HepG2 (cell line): ENCODE results near the gene ATOSB. TPM values are rescaled to one million over a fixed set of nuclear protein-coding genes. Genes with fewer than 3 reads are reported as not detected.
A peak's percentile ranks its signal among the peaks of the same experiment; 100 is the strongest.

Source experiments
- ATAC-seq: fragments of 200-7000 bp; cut with Tn5 transposase; 3 replicates; pipeline ENCODE4 v1.9.1; 2020; ENCODE audit warnings: mild to moderate bottlenecking, moderate library complexity
- BruUV-seq: library from RNA; stranded (reverse); fragments of 400-500 nt; replicated peaks from 2 replicates; lab custom pipeline; 2021; lab: Mats Ljungman, UMichigan
- CTCF ChIA-PET: fragments of 300-600 bp; formaldehyde crosslinking; extraction: SDS; loops from one replicate; lab custom pipeline; 2021; ENCODE audit warnings: low total read pairs, inconsistent platforms, low intra/inter-chr PET ratio; lab: Yijun Ruan, JAX
- POLR2A ChIA-PET: fragments of 350-600 bp; sonication (Branson Sonifier 250); formaldehyde crosslinking; loops from one replicate; lab custom pipeline; 2020; ENCODE audit warnings: antibody characterized with exemption, inconsistent platforms; lab: Yijun Ruan, JAX
- DNase-seq: peaks from one replicate; pipeline ENCODE4 v3.0.0-alpha.2; 2015; ENCODE audit warnings: low spot score
- FAIRE-seq: peaks from 3 replicates; lab custom pipeline; 2011; peaks lifted over from hg19 to GRCh38; lab: Jason Lieb, UNC
- H2AFZ ChIP-seq: one replicate; pipeline ENCODE4 v1.6.1; 2011; ENCODE audit warnings: low read length, inconsistent platforms
- H3K27ac ChIP-seq: fragments of 300-600 bp; 3 replicates; pipeline ENCODE4 v1.8.0; 2011; ENCODE audit warnings: mixed run types, mild to moderate bottlenecking, mixed read lengths, low read length, inconsistent platforms; ENCODE audit not compliant: insufficient read depth; ENCODE audit errors: extremely low read length
- H3K27me3 ChIP-seq, 2 experiments: fragments of 200-600 bp in 1 of 2; 2 replicates in 1 of 2; 3 replicates in 1 of 2; pipeline versions ENCODE4 v1.6.0 to v1.8.0; 2011; ENCODE audit warnings: low read length in 2 of 2, mild to moderate bottlenecking in 2 of 2, moderate library complexity in 2 of 2, inconsistent platforms in 1 of 2; ENCODE audit not compliant: insufficient read depth in 2 of 2, control insufficient read depth in 1 of 2
- H3K36me3 ChIP-seq, 2 experiments: fragments of 200-600 bp in 1 of 2; replicated peaks in 1 of 2; 2 replicates in 1 of 2; 3 replicates in 1 of 2; pipeline versions ENCODE4 v1.5.1 to v1.8.0; 2011; ENCODE audit warnings: low read length in 2 of 2, inconsistent platforms in 1 of 2; ENCODE audit not compliant: insufficient read depth in 2 of 2, control insufficient read depth in 1 of 2
- H3K4me1 ChIP-seq: 2 replicates; pipeline ENCODE4 v1.5.1; 2012; ENCODE audit warnings: low read length, inconsistent platforms; ENCODE audit not compliant: insufficient read depth
- H3K4me2 ChIP-seq: 2 replicates; pipeline ENCODE4 v1.6.0; 2011; ENCODE audit warnings: low read depth, low read length, inconsistent platforms
- H3K4me3 ChIP-seq, 3 experiments: fragments of 200-600 bp in 1 of 3; sonication (generic), shearing (Covaris generic) in 1 of 3; replicated peaks in 1 of 3; 2 replicates each; pipeline ENCODE4 v1.5.1; 2011 to 2016; ENCODE audit warnings: low read length in 3 of 3, inconsistent platforms in 2 of 3, low read depth in 2 of 3, mild to moderate bottlenecking in 2 of 3, control low read depth in 1 of 3, mixed read lengths in 1 of 3; ENCODE audit not compliant: insufficient read depth in 1 of 3
- H3K79me2 ChIP-seq: one replicate; pipeline ENCODE4 v1.6.1; 2011; ENCODE audit warnings: low read length, inconsistent platforms; ENCODE audit not compliant: insufficient read depth
- H3K9ac ChIP-seq: 2 replicates; pipeline ENCODE4 v1.6.0; 2011; ENCODE audit warnings: mild to moderate bottlenecking, low read depth, low read length, inconsistent platforms; ENCODE audit not compliant: insufficient read depth
- H3K9me3 ChIP-seq: 2 replicates; pipeline ENCODE4 v1.5.1; 2012; ENCODE audit warnings: mild to moderate bottlenecking, low read length
- H4K20me1 ChIP-seq: 2 replicates; pipeline ENCODE4 v1.6.0; 2011; ENCODE audit warnings: inconsistent platforms, mild to moderate bottlenecking, low read length, moderate library complexity; ENCODE audit not compliant: insufficient read depth
- CREBL2 ChIP-seq: sonication (generic); formaldehyde crosslinking; IDR thresholded peaks from 2 replicates; pipeline ENCODE4 v1.8.1; 2023; ENCODE audit warnings: missing genetic modification reagents, mild to moderate bottlenecking, borderline replicate concordance
- ESRRA ChIP-seq: sonication (generic); formaldehyde crosslinking; IDR thresholded peaks from 2 replicates; pipeline ENCODE4 v1.5.1; 2020; ENCODE audit warnings: mild to moderate bottlenecking, low read depth, missing genetic modification reagents
- HDAC1 ChIP-seq: sonication (generic); formaldehyde crosslinking; IDR thresholded peaks from 2 replicates; pipeline ENCODE4 v1.5.1; 2020; ENCODE audit warnings: mild to moderate bottlenecking, missing genetic modification reagents
- MXD4 ChIP-seq: IDR thresholded peaks from 2 replicates; pipeline ENCODE4 v1.6.1; 2016; ENCODE audit warnings: mild to moderate bottlenecking, missing biosample characterization, missing genetic modification reagents
- PHF8 ChIP-seq: sonication (generic); formaldehyde crosslinking; IDR thresholded peaks from 2 replicates; pipeline ENCODE4 v1.5.0; 2020; ENCODE audit warnings: missing genetic modification reagents
- RFXANK ChIP-seq: IDR thresholded peaks from 2 replicates; pipeline ENCODE4 v1.6.1; 2016
- SCMH1 ChIP-seq: sonication (generic); formaldehyde crosslinking; IDR thresholded peaks from 2 replicates; pipeline ENCODE4 v1.9.0; 2021; ENCODE audit warnings: missing genetic modification reagents, mild to moderate bottlenecking, borderline replicate concordance
- TCF7L2 ChIP-seq: IDR thresholded peaks from 2 replicates; pipeline ENCODE4 v1.6.1; 2011; ENCODE audit warnings: mild to moderate bottlenecking, low read depth, low read length, moderate library complexity
- TP53 ChIP-seq: sonication (generic); formaldehyde crosslinking; conservative IDR thresholded peaks from 2 replicates; pipeline ENCODE4 v1.4.0; 2020; ENCODE audit warnings: missing genetic modification reagents
- ZNF160 ChIP-seq: sonication (generic); formaldehyde crosslinking; IDR thresholded peaks from 2 replicates; pipeline ENCODE4 v1.8.0; 2022; ENCODE audit warnings: mild to moderate bottlenecking, inconsistent platforms, missing genetic modification reagents
- ZNF451 ChIP-seq: sonication (generic); formaldehyde crosslinking; IDR thresholded peaks from 2 replicates; pipeline ENCODE4 v1.5.0; 2020; ENCODE audit warnings: mild to moderate bottlenecking, missing genetic modification reagents
- ZNF563 ChIP-seq: sonication (generic); formaldehyde crosslinking; IDR thresholded peaks from 2 replicates; pipeline ENCODE4 v1.8.0; 2022; ENCODE audit warnings: mild to moderate bottlenecking, moderate library complexity, missing genetic modification reagents
- ZXDC ChIP-seq: sonication (generic); formaldehyde crosslinking; IDR thresholded peaks from 2 replicates; pipeline ENCODE4 v1.5.0; 2020; ENCODE audit warnings: mild to moderate bottlenecking, missing genetic modification reagents
- WGBS: methylation state at CpG from one replicate; pipeline ENCODE4 v1.1.6; 2017; ENCODE audit warnings: low lambda C conversion rate; 5-methylcytosine and 5-hydroxymethylcytosine counted together
- in situ Hi-C: cut with HindIII; loops from 2 replicates; pipeline ENCODE4 v1.10.0; 2017; ENCODE audit warnings: low pct_unique_long_range_greater_than_20kb; ENCODE audit not compliant: extremely low pct_ligation_motif_present
- intact Hi-C: fragments of 100-400 bp; cut with micrococcal nuclease; formaldehyde crosslinking; loops from one replicate; pipeline ENCODE4 v1.10.0; 2022; ENCODE audit not compliant: unreplicated experiment
- polyA plus RNA-seq, 8 experiments: library from polyadenylated mRNA; depleted of rRNA in 3 of 8; stranded (reverse) in 7 of 8; unstranded in 1 of 8; fragments of >200 nt; fragmentation: Illumina TruSeq in 4 of 8; extraction: Trizol in 4 of 8; gene quantifications; 2 replicates each; pipeline versions ENCODE4 v1.2.1 to v1.2.3, GENCODE V29; 2011 to 2016; ENCODE audit warnings: low read depth in 4 of 8, missing spikeins in 1 of 8, mixed read lengths in 1 of 8; ENCODE audit not compliant: insufficient read depth in 1 of 8
- total RNA-seq, 5 experiments: library from RNA; depleted of rRNA; stranded (reverse); fragments of >200 nt; fragmentation: Illumina TruSeq; extraction: Trizol; gene quantifications; 2 replicates each; pipeline ENCODE4 v1.2.3, GENCODE V29; 2016; ENCODE audit warnings: low read depth in 1 of 5
- TF ChIP-seq, protein P1 (sequence below): sonication (generic); formaldehyde crosslinking; IDR thresholded peaks from 2 replicates; pipeline ENCODE4 v1.8.0; 2022; ENCODE audit warnings: mild to moderate bottlenecking, missing genetic modification reagents, moderate library complexity
- TF ChIP-seq, protein P2 (sequence below): sonication (generic); formaldehyde crosslinking; IDR thresholded peaks from 2 replicates; pipeline ENCODE4 v1.4.0; 2020; ENCODE audit warnings: missing genetic modification reagents, mild to moderate bottlenecking, borderline replicate concordance

The ATOSB gene
- total and polyA plus RNA-seq, 2 of the 13 experiments (the other 11 are each of a cell fraction or from before 2014, with no cell fraction given) = 1.9 to 6.4 TPM

DNA sequence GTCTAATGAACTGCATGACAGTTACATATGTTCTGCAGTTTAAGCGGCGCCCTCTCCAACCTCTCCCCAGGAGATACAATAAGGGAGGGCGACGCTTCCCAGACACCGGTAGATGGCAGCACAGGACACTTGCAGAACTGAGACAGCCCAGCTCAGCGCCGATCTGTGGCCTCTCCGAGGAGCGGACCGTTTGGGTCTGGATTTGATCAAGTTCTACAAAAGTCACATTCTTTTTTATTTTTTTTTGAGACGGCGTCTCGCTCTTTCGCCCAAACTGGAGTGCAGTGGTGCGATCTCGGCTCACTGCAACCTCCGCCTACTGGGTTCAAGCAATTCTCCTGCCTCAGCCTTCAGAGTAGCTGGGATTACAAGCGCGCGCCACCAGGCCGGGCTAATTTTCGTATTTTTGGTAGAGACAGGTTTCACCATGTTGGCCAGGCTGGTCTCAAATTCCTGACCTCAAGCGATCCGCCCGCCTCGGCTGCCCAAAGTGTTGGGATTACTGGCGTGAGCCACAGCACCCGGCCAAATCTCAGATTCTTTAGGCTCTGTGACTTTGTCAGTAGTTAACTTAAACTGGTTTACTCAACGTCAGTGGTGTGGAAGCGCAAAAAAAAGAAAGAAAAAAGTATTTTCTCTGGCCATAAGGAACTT is 1.4 kb upstream of the ATOSB start:
- H3K4me2 ChIP-seq = peak overlapping the region; percentile 100
- CTCF ChIA-PET = interaction anchor here (2.2 to 2.9 kb wide), 2 partner anchors 142 to 360 kb away, joined by 14 to 40 read pairs; no protein-coding TSS in a partner anchor
- FAIRE-seq (peak; percentile 81), DNase-seq (peak; percentile 86), ATAC-seq (peak; percentile 84)
- no peak overlapping the region for H2AFZ ChIP-seq
- no peaks in the 10 kb centered on the region for H3K36me3 ChIP-seq
- 7% methylated on average over 27 of the region's 30 CpGs for WGBS
- H3K27ac ChIP-seq = peak overlapping the region; percentile 56
- H3K4me1 ChIP-seq = peaks cover 30% of the 10 kb centered on the region
- in situ Hi-C loops = loop anchor here (5.0 to 10.0 kb wide), 3 partner anchors 140 to 538 kb away; partner anchors contain the start of genes CCDC107, RMRP and SIT1
- peak overlapping the region; percentile 78 to 96 (median 79) for H3K4me3 ChIP-seq
- H3K79me2 ChIP-seq = no peaks in the 10 kb centered on the region
- POLR2A ChIA-PET = interaction anchor here (0.8 to 2.5 kb wide), 3 partner anchors 45 to 298 kb away, joined by 3 to 14 read pairs (median 7); partner anchors contain the start of gene UNC13B
- no peaks in the 10 kb centered on the region; a peak in 1 of 5 replicates for H3K27me3 ChIP-seq
- BruUV-seq = no TSS peak
- H3K9ac ChIP-seq = peak overlapping the region; percentile 54
- intact Hi-C loops = loop anchor here (1.0 to 5.0 kb wide), 4 partner anchors 141 to 360 kb away; no protein-coding TSS in a partner anchor
- H4K20me1 ChIP-seq = no peaks in the 10 kb centered on the region
- no peaks in the 10 kb centered on the region for H3K9me3 ChIP-seq
- TF ChIP-seq ZNF160 = no peak
- no peak for TF ChIP-seq SCMH1 (CRISPR knock-in tag)
- TF ChIP-seq, protein P1, sequence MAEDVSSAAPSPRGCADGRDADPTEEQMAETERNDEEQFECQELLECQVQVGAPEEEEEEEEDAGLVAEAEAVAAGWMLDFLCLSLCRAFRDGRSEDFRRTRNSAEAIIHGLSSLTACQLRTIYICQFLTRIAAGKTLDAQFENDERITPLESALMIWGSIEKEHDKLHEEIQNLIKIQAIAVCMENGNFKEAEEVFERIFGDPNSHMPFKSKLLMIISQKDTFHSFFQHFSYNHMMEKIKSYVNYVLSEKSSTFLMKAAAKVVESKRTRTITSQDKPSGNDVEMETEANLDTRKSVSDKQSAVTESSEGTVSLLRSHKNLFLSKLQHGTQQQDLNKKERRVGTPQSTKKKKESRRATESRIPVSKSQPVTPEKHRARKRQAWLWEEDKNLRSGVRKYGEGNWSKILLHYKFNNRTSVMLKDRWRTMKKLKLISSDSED = no peak
- TF ChIP-seq TCF7L2 = no peak
- TF ChIP-seq CREBL2 (CRISPR knock-in tag) = no peak
- peak; percentile 23; the same call in 1 of the 2 replicates for TF ChIP-seq MXD4 (CRISPR knock-in tag)
- no peak for TF ChIP-seq TP53
- peak; percentile 30; the same call in 1 of the 2 replicates for TF ChIP-seq PHF8 (CRISPR knock-in tag)
- TF ChIP-seq, protein P2, sequence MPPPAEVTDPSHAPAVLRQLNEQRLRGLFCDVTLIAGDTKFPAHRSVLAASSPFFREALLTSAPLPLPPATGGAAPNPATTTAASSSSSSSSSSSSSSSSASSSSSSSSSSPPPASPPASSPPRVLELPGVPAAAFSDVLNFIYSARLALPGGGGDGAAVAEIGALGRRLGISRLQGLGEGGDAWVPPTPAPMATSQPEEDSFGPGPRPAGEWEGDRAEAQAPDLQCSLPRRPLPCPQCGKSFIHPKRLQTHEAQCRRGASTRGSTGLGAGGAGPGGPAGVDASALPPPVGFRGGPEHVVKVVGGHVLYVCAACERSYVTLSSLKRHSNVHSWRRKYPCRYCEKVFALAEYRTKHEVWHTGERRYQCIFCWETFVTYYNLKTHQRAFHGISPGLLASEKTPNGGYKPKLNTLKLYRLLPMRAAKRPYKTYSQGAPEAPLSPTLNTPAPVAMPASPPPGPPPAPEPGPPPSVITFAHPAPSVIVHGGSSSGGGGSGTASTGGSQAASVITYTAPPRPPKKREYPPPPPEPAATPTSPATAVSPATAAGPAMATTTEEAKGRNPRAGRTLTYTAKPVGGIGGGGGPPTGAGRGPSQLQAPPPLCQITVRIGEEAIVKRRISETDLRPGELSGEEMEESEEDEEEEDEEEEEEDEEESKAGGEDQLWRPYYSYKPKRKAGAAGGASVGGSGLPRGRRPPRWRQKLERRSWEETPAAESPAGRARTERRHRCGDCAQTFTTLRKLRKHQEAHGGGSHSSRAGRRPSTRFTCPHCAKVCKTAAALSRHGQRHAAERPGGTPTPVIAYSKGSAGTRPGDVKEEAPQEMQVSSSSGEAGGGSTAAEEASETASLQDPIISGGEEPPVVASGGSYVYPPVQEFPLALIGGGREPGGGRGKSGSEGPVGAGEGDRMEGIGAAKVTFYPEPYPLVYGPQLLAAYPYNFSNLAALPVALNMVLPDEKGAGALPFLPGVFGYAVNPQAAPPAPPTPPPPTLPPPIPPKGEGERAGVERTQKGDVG = no peak
- TF ChIP-seq RFXANK (CRISPR knock-in tag) = no peak
- no peak for TF ChIP-seq ZNF451 (CRISPR knock-in tag)
- no peak for TF ChIP-seq ZXDC (CRISPR knock-in tag)
- TF ChIP-seq HDAC1 (CRISPR knock-in tag) = no peak
- no peak for TF ChIP-seq ZNF563
- TF ChIP-seq ESRRA = 0 out of 2 replicates have a peak, but pooled peaks have one; percentile 61
